Immature natural killer cell (primary cell): ENCODE data around the gene RFNG. TPM values are rescaled to one million over a fixed set of nuclear protein-coding genes. Genes with fewer than 3 reads are reported as not detected.
"Not testable (repeated sequence)": the region's sequence is repeated elsewhere in the genome, so short reads cannot be mapped to it uniquely, and the experiment has no call there.

Experiments used
- DNase-seq, 3 donors: peaks; one replicate each; pipeline ENCODE4 v3.0.0; 2022; ENCODE audit warnings: mixed read lengths in 1 of 3
- H3K27ac Mint-ChIP-seq, 6 donors: one replicate each; pipeline ENCODE4 v1.8.0; 2020; ENCODE audit warnings: mixed read lengths in 6 of 6, mild to moderate bottlenecking in 5 of 6, inconsistent platforms in 4 of 6, moderate library complexity in 3 of 6
- H3K27me3 Mint-ChIP-seq, 3 donors: one replicate each; pipeline ENCODE4 v1.8.0; 2020 to 2021; ENCODE audit warnings: low read depth in 3 of 3, mild to moderate bottlenecking in 3 of 3, mixed read lengths in 3 of 3, moderate library complexity in 3 of 3, inconsistent platforms in 1 of 3
- H3K36me3 Mint-ChIP-seq, 3 donors: one replicate each; pipeline ENCODE4 v1.8.0; 2020; ENCODE audit warnings: mixed read lengths in 3 of 3, inconsistent platforms in 2 of 3, mild to moderate bottlenecking in 2 of 3
- H3K4me1 Mint-ChIP-seq, 2 donors: one replicate each; pipeline ENCODE4 v1.8.0; 2020; ENCODE audit warnings: inconsistent platforms in 2 of 2, mild to moderate bottlenecking in 2 of 2, mixed read lengths in 2 of 2, moderate library complexity in 1 of 2
- H3K4me3 Mint-ChIP-seq, 5 donors: one replicate each; pipeline ENCODE4 v1.8.0; 2020; ENCODE audit warnings: mild to moderate bottlenecking in 5 of 5, mixed read lengths in 5 of 5, inconsistent platforms in 3 of 5, moderate library complexity in 3 of 5
- H3K9me3 Mint-ChIP-seq, 6 donors: one replicate each; pipeline ENCODE4 v1.8.0; 2020; ENCODE audit warnings: mild to moderate bottlenecking in 6 of 6, mixed read lengths in 6 of 6, inconsistent platforms in 4 of 6, moderate library complexity in 3 of 6
- polyA plus RNA-seq, 3 donors: library from polyadenylated mRNA; unstranded; fragments of 300-500 nt; fragmentation: Illumina TruSeq; gene quantifications; one replicate each; pipeline ENCODE4 v1.2.3, GENCODE V29; 2021

Gene RFNG
- polyA plus RNA-seq, 3 donors from 2014 or later, result 2.2 to 3.7 (median 3.2) TPM

- Mint-ChIP-seq H3K9me3 (no peaks in the 10 kb centered on the region), H3K27ac (no peak overlapping the region), H3K4me3 (no peak overlapping the region), H3K4me1 (peaks cover 8 to 11% of the 10 kb centered on the region in 2 donors), H3K36me3 (no peaks in the 10 kb centered on the region), H3K27me3 (peaks cover 0 to 11% (median 0%) of the 10 kb centered on the region in 3 donors)
- DNase-seq, result no peak
These were observed 10.3 kb downstream of the RFNG start for GRCh38 chr17:82041144-82041814.

GRCh38 chr17:82039695-82040299, 11.8 kb downstream of the RFNG start:
- Mint-ChIP-seq H3K4me1 (peaks cover 15 to 24% of the 10 kb centered on the region in 2 donors), H3K27me3 (peaks cover 0 to 14% (median 0%) of the 10 kb centered on the region in 3 donors), H3K27ac (no peak overlapping the region), H3K9me3 (no peaks in the 10 kb centered on the region), H3K36me3 (peaks cover 0 to 6% (median 3%) of the 10 kb centered on the region in 3 donors), H3K4me3 (no peak overlapping the region)
- no peak for DNase-seq

GRCh38 chr17:82038796-82039409, 12.7 kb downstream of the RFNG start:
- Mint-ChIP-seq H3K27ac (peak overlapping the region in 2 of 6 donors; percentile 23 to 44), H3K4me1 (peaks cover 15 to 24% of the 10 kb centered on the region in 2 donors), H3K27me3 (peaks cover 0 to 14% (median 0%) of the 10 kb centered on the region in 3 donors), H3K4me3 (peak overlapping the region in 4 of 5 donors; percentile 33 to 59 (median 52))
- H3K36me3 Mint-ChIP-seq, H3K9me3 Mint-ChIP-seq, DNase-seq: not testable (repeated sequence)

DNA sequence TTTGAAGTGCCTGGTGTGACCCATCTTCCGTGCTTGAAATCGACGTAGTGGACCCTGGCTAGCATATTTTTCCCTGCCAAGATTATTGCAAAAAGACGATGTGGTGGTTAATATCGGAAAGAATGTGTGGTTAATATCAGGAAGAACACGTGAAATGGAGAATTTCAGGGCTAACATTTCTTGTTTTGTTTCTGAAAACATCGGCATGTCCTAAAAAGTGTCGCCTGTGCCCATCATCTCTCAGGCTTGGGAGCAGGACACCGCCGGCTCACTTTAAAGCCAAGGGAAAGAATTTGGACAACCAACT, 13.8 kb downstream of the RFNG start:
- Mint-ChIP-seq H3K4me1 (peaks cover 15 to 26% of the 10 kb centered on the region in 2 donors), H3K36me3 (peaks cover 0 to 6% (median 3%) of the 10 kb centered on the region in 3 donors), H3K27me3 (peaks cover 0 to 14% (median 0%) of the 10 kb centered on the region in 3 donors), H3K27ac (peak overlapping the region; percentile 70 to 96 (median 91)), H3K9me3 (no peaks in the 10 kb centered on the region), H3K4me3 (peak overlapping the region; percentile 81 to 95 (median 88))
- DNase-seq, result no peak

DNA sequence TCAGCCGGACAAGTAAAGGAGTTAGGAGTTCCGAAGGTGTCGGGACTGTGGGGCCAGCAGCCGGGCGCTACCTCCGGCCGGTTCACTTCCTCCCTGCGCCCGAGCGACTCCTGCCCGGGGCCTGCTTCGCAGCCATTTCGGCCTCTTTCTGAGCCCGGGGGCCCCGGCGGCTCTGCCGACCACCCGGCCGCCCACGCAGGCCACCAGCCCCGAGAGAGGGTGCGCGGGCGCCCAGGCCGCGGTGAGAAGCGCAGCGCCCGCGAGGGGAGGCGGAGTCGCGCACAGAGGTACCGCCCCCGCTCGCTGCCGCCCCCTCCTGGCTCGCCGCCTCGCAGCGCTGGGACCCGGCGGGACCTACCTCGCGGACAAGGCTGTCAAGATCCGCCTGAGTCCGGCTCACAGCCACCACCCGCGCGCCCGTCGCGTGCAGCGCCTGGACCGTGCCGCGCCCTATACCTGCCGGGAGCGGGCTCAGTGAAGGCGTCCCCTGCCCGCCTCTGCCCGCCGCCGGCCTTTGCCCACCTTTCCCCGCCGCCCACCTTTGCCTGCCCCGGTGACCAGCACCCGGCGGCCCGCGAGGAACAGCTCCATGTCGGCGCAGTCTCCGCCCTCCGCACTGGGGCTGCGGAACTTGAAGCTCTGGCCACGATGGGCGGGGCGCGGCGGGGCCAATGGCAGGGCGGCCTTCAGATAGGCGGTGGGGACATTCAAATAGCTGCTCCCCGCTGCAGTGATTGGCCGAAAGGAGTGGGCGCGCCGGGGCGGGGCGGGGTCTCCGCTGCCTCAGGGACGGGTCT, 14.3 kb downstream of the RFNG start, which contains the start of gene DCXR:
Gene DCXR (minus strand): TSS at position 606 of the 797 bp plus-strand sequence. CDS start 15 bp downstream, at position 591.
- peaks cover 0 to 6% (median 3%) of the 10 kb centered on the region in 3 donors for H3K36me3 Mint-ChIP-seq
- peak within 1 kb of the TSS; percentile 81 to 95 (median 88) for H3K4me3 Mint-ChIP-seq
- H3K27me3 Mint-ChIP-seq, result peaks cover 0 to 14% (median 0%) of the 10 kb centered on the region in 3 donors
- peak within 1 kb of the TSS; percentile 70 to 96 (median 91) for H3K27ac Mint-ChIP-seq
- H3K9me3 Mint-ChIP-seq, result no peaks in the 10 kb centered on the region
- peaks cover 15 to 26% of the 10 kb centered on the region in 2 donors for H3K4me1 Mint-ChIP-seq
- DNase-seq, result peak; percentile 97 to 98 (median 97)

DNA sequence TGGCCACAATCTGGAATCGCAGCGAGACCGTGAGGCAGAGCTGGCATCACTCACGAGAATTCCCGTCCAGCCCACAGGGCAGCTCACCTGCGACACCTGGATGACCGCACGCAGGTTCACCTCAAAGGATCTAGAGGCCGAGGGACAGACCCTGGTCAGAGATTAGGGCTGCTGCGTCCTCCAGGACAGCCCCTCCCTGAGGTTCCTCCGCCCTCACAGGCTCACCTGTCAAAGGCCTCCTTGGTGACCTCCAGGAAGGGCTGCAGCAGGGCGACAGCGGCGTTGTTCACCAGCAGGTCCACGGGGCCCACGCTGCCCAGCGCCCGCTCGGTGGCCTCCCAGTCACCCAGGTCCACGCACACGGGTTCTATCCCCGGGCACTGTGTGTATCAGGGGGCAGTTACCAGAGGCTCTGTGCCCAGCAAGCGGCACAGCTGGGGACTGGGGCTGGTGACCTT, 14.9 kb downstream of the RFNG start:
- Mint-ChIP-seq H3K9me3 (no peaks in the 10 kb centered on the region), H3K36me3 (peaks cover 0 to 6% (median 3%) of the 10 kb centered on the region in 3 donors), H3K27ac (peak overlapping the region in 1 of 6 donors; percentile 43), H3K4me3 (peak overlapping the region; percentile 33 to 88 (median 69)), H3K27me3 (peaks cover 0 to 14% (median 0%) of the 10 kb centered on the region in 3 donors), H3K4me1 (peaks cover 15 to 26% of the 10 kb centered on the region in 2 donors)
- no peak for DNase-seq

DNA sequence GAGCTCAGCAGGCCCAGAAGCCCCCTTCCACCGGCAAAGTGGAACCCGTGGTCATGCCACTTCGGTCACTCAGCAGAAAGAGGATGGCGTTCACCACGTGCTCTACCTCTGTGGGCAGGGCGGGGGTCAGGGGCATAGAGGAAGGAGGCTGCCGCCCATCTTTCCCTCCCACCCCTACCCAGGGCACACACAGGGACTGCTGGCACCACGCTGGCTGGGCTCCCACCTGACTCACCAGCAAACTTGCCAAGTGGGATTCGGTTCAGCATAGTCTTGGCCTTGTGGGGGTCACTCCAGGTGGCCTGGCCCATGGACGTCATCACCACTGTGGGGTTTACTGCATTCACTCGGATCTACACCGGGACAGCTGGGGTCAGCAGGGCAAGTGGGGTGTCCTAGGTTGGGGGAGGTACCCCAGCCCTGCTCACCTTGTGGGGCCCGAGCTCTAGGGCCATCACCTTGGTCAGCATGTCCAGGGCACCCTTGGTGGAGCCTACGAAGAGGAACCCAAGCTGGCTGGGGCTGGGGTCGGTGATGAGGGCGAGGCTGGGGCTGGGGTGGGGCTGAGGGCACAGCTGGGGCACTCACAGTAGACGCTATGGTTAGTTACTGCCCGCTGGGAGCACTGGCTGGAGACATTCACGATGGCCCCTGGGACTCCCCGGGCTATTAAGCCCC, 15.5 kb downstream of the RFNG start:
- DNase-seq, result no peak
- Mint-ChIP-seq H3K27ac (peak overlapping the region in 2 of 6 donors; percentile 17 to 69), H3K4me1 (peaks cover 15 to 26% of the 10 kb centered on the region in 2 donors), H3K36me3 (peaks cover 0 to 6% (median 3%) of the 10 kb centered on the region in 3 donors), H3K4me3 (peak overlapping the region; percentile 33 to 88 (median 69)), H3K9me3 (no peaks in the 10 kb centered on the region), H3K27me3 (peaks cover 0 to 14% (median 0%) of the 10 kb centered on the region in 3 donors)

GRCh38 chr17:82035488-82035887, 16.1 kb downstream of the RFNG start:
- Mint-ChIP-seq H3K36me3 (peaks cover 0 to 6% (median 3%) of the 10 kb centered on the region in 3 donors), H3K4me1 (peaks cover 15 to 28% of the 10 kb centered on the region in 2 donors), H3K4me3 (peak overlapping the region; percentile 51 to 67 (median 64)), H3K27me3 (peaks cover 0 to 14% (median 1%) of the 10 kb centered on the region in 3 donors), H3K27ac (peak overlapping the region in 2 of 6 donors; percentile 53 to 69), H3K9me3 (no peaks in the 10 kb centered on the region)
- DNase-seq, result no peak

DNA sequence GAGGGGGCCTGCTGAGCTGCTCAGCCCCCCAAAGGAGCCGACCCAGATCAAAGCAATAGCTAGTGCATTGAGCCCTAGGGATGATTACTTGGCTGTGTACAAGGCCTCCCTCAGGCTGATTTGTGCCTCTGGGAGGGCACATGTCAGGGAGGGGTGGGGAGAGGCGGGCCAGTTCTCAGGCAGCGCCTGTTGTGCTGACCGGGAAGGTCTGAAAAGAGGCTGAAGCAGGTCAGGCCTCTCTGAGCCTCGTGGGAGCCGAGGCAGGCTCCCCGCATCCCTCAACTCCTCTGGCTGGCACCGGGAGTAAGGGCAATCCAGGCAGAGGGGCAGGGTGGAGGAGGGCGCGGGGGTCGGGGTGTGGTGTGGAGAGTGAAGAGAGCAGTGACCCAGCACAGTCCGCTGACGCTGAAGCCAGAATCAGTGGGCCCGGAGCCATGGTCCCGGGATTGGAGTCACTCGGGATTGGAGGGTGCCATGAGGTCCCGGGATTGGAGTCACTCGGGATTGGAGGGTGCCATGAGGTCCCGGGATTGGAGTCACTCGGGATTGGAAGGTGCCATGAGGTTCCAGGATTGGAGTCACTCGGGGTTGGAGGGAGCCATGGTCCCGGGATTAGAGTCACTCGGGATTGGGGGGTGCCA, 17.1 kb downstream of the RFNG start:
- Mint-ChIP-seq H3K27me3 (peaks cover 0 to 14% (median 2%) of the 10 kb centered on the region in 3 donors), H3K9me3 (no peaks in the 10 kb centered on the region), H3K36me3 (peaks cover 0 to 6% (median 3%) of the 10 kb centered on the region in 3 donors), H3K4me3 (peak overlapping the region in 3 of 5 donors; percentile 33 to 64 (median 51)), H3K4me1 (peaks cover 15 to 32% of the 10 kb centered on the region in 2 donors), H3K27ac (no peak overlapping the region)
- DNase-seq, result no peak

DNA sequence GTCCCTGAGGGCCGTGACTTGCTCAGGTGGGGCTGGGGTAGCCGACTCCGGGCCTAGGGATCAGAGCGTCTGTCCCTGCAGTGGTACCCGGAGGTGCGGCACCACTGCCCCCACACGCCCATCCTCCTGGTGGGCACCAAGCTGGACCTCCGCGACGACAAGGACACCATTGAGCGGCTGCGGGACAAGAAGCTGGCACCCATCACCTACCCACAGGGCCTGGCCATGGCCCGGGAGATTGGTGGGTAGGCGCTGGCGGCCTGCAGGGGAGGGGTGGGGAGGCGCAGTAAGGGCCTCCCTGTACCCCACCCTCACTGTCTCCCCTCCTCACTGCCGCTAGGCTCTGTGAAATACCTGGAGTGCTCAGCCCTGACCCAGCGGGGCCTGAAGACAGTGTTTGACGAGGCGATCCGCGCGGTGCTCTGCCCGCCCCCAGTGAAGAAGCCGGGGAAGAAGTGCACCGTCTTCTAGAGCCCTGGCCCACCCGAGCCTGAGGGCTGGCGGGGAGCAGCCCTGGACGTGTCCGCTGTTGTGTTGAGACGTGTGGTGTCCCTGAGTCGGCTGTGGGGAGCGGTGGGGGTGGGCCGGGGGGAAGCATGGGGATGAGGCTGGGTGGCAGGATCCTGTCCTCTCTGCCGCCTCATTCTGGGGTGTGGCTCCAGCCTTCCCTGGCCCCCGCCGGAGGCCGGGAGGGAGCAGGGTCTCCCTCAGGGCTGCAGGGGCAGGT, 18.1 kb downstream of the RFNG start:
- H3K36me3 Mint-ChIP-seq, result peaks cover 0 to 6% (median 3%) of the 10 kb centered on the region in 3 donors
- H3K9me3 Mint-ChIP-seq, result no peaks in the 10 kb centered on the region
- H3K4me1 Mint-ChIP-seq, result peaks cover 15 to 32% of the 10 kb centered on the region in 2 donors
- no peak overlapping the region for H3K4me3 Mint-ChIP-seq
- peaks cover 0 to 14% (median 2%) of the 10 kb centered on the region in 3 donors for H3K27me3 Mint-ChIP-seq
- no peak for DNase-seq
- no peak overlapping the region for H3K27ac Mint-ChIP-seq

GRCh38 chr17:82031885-82032627, 19.6 kb downstream of the RFNG start:
- peaks cover 7 to 24% of the 10 kb centered on the region in 2 donors for H3K4me1 Mint-ChIP-seq
- DNase-seq, result no peak
- H3K27me3 Mint-ChIP-seq, result peaks cover 2 to 3% (median 2%) of the 10 kb centered on the region in 3 donors
- peaks cover 0 to 6% (median 3%) of the 10 kb centered on the region in 3 donors for H3K36me3 Mint-ChIP-seq
- H3K27ac Mint-ChIP-seq, result no peak overlapping the region
- peak overlapping the region in 4 of 5 donors; percentile 20 to 36 (median 22) for H3K4me3 Mint-ChIP-seq
- H3K9me3 Mint-ChIP-seq, result no peaks in the 10 kb centered on the region
